SK-N-SH treated with all-trans-retinoic acid at 6 μM for 48 hours (cell line): ENCODE measurements around the gene NKX1-1.

ENCODE experiments used
- ARNTL ChIP-seq: fragments of 450-650 bp; formaldehyde crosslinking; IDR thresholded peaks from 2 replicates; pipeline ENCODE4 v1.5.0; 2020; ENCODE audit warnings: low read depth, mild to moderate bottlenecking, moderate library complexity, borderline replicate concordance
- BACH2 ChIP-seq: fragments of 250-450 bp; sonication (Bioruptor Pico); IDR thresholded peaks from 2 replicates; pipeline ENCODE4 v1.9.0; 2021; ENCODE audit warnings: mild to moderate bottlenecking, borderline replicate concordance
- ESRRG ChIP-seq: fragments of 250-450 bp; sonication (Bioruptor Pico); IDR thresholded peaks from 2 replicates; pipeline ENCODE4 v1.6.1; 2021; ENCODE audit warnings: mild to moderate bottlenecking
- OSR1 ChIP-seq: fragments of 250-450 bp; sonication (Bioruptor Pico); IDR thresholded peaks from 2 replicates; pipeline ENCODE4 v1.8.0; 2022; ENCODE audit warnings: moderate library complexity, mild to moderate bottlenecking, inconsistent platforms

GRCh38 chr4:1355378-1355777 lies 50.9 kb downstream of the NKX1-1 start:
- TF ChIP-seq ARNTL (CRISPR knock-in tag), result no peak
- no peak for TF ChIP-seq OSR1 (CRISPR knock-in tag)
- no peak for TF ChIP-seq ESRRG
- no peak for TF ChIP-seq BACH2 (CRISPR knock-in tag)
